IPS-18a (cell line): ENCODE data around the gene HACD3.
"Not testable (repeated sequence)": the region's sequence is repeated elsewhere in the genome, so short reads cannot be mapped to it uniquely, and the experiment has no call there.

Experiments
- H3K27ac ChIP-seq: one replicate; pipeline ENCODE4 v1.5.1; 2013; ENCODE audit warnings: low read length
- H3K27me3 ChIP-seq: one replicate; pipeline ENCODE4 v1.6.1; 2013; ENCODE audit warnings: mild to moderate bottlenecking, low read length; ENCODE audit not compliant: control insufficient read depth, insufficient read depth
- H3K36me3 ChIP-seq: one replicate; pipeline ENCODE4 v1.6.1; 2013; ENCODE audit warnings: low read depth, low read length; ENCODE audit not compliant: control insufficient read depth
- H3K4me1 ChIP-seq: one replicate; pipeline ENCODE4 v1.6.1; 2013; ENCODE audit warnings: low read depth, low read length; ENCODE audit not compliant: control insufficient read depth
- H3K4me3 ChIP-seq: one replicate; pipeline ENCODE4 v1.5.1; 2013; ENCODE audit warnings: low read length
- H3K9ac ChIP-seq: one replicate; pipeline ENCODE4 v1.6.1; 2013; ENCODE audit warnings: mild to moderate bottlenecking, low read length, moderate library complexity
- H3K9me3 ChIP-seq: one replicate; pipeline ENCODE4 v1.6.1; 2013; ENCODE audit warnings: low read depth, low read length; ENCODE audit not compliant: control insufficient read depth

The HACD3 gene

GRCh38 chr15:65525622-65526021 lies 4.6 kb upstream of the HACD3 start:
- Histone ChIP-seq H3K9ac (no peak overlapping the region), H3K27me3 (no peaks in the 10 kb centered on the region), H3K4me3 (no peak overlapping the region), H3K36me3 (no peaks in the 10 kb centered on the region), H3K4me1 (peaks cover 4% of the 10 kb centered on the region), H3K9me3 (no peaks in the 10 kb centered on the region), H3K27ac (no peak overlapping the region)

GRCh38 chr15:65528461-65529060 lies 1.7 kb upstream of the HACD3 start:
- peaks cover 21% of the 10 kb centered on the region for H3K4me1 ChIP-seq
- H3K9me3 ChIP-seq: no peaks in the 10 kb centered on the region
- H3K27me3 ChIP-seq: no peaks in the 10 kb centered on the region
- no peaks in the 10 kb centered on the region for H3K36me3 ChIP-seq
- H3K9ac ChIP-seq: no peak overlapping the region
- H3K27ac ChIP-seq: no peak overlapping the region
- no peak overlapping the region for H3K4me3 ChIP-seq

GRCh38 chr15:65529762-65530317 lies 423 bp upstream of the HACD3 start:
- Histone ChIP-seq H3K27me3 (no peaks in the 10 kb centered on the region), H3K4me1 (peaks cover 21% of the 10 kb centered on the region), H3K4me3 (peak overlapping the region; percentile 86), H3K9me3 (no peaks in the 10 kb centered on the region), H3K27ac (peak overlapping the region; percentile 57), H3K9ac (peak overlapping the region; percentile 98), H3K36me3 (no peaks in the 10 kb centered on the region)

GRCh38 chr15:65532738-65533051 lies 2.4 kb downstream of the HACD3 start:
- Histone ChIP-seq H3K9ac (peak overlapping the region; percentile 2), H3K27ac (no peak overlapping the region)

GRCh38 chr15:65533057-65533756 lies 2.9 kb downstream of the HACD3 start:
- H3K27me3 ChIP-seq: no peaks in the 10 kb centered on the region
- no peaks in the 10 kb centered on the region for H3K9me3 ChIP-seq
- H3K4me1 ChIP-seq: peaks cover 21% of the 10 kb centered on the region
- peak overlapping the region; percentile 2 for H3K9ac ChIP-seq
- peak overlapping the region; percentile 21 for H3K4me3 ChIP-seq
- no peak overlapping the region for H3K27ac ChIP-seq
- H3K36me3 ChIP-seq: no peaks in the 10 kb centered on the region

More at GRCh38 chr15:65532738-65533051, 2.4 kb downstream of the HACD3 start:
- Histone ChIP-seq H3K4me3 (peak overlapping the region; percentile 21), H3K4me1 (peaks cover 21% of the 10 kb centered on the region), H3K36me3 (no peaks in the 10 kb centered on the region), H3K9me3 (no peaks in the 10 kb centered on the region), H3K27me3 (no peaks in the 10 kb centered on the region)

GRCh38 chr15:65535192-65535591 lies 4.9 kb downstream of the HACD3 start:
- peaks cover 17% of the 10 kb centered on the region for H3K4me1 ChIP-seq
- H3K27ac ChIP-seq: no peak overlapping the region
- no peaks in the 10 kb centered on the region for H3K36me3 ChIP-seq
- no peak overlapping the region for H3K9ac ChIP-seq
- H3K4me3 ChIP-seq: no peak overlapping the region
- H3K27me3 ChIP-seq: no peaks in the 10 kb centered on the region
- no peaks in the 10 kb centered on the region for H3K9me3 ChIP-seq

GRCh38 chr15:65540314-65540713 lies 10.1 kb downstream of the HACD3 start:
- H3K27me3 ChIP-seq: no peaks in the 10 kb centered on the region
- no peaks in the 10 kb centered on the region for H3K36me3 ChIP-seq
- no peak overlapping the region for H3K9ac ChIP-seq

GRCh38 chr15:65541231-65541820 lies 11.1 kb downstream of the HACD3 start:
- Histone ChIP-seq H3K4me3 (no peak overlapping the region), H3K27ac (no peak overlapping the region), H3K36me3 (no peaks in the 10 kb centered on the region), H3K9ac (no peak overlapping the region), H3K27me3 (no peaks in the 10 kb centered on the region), H3K9me3 (no peaks in the 10 kb centered on the region), H3K4me1 (no peaks in the 10 kb centered on the region)

More at GRCh38 chr15:65540314-65540713, 10.1 kb downstream of the HACD3 start:
- H3K4me1 ChIP-seq: no peaks in the 10 kb centered on the region
- H3K9me3 ChIP-seq: no peaks in the 10 kb centered on the region
- no peak overlapping the region for H3K27ac ChIP-seq
- no peak overlapping the region for H3K4me3 ChIP-seq

GRCh38 chr15:65547841-65548240 lies 17.6 kb downstream of the HACD3 start:
- Histone ChIP-seq H3K27ac (no peak overlapping the region), H3K27me3 (no peaks in the 10 kb centered on the region), H3K4me1 (peaks cover 6% of the 10 kb centered on the region), H3K9ac (no peak overlapping the region), H3K36me3 (no peaks in the 10 kb centered on the region), H3K9me3 (no peaks in the 10 kb centered on the region), H3K4me3 (no peak overlapping the region)

- H3K4me3 ChIP-seq, H3K9me3 ChIP-seq, H3K36me3 ChIP-seq, H3K4me1 ChIP-seq, H3K9ac ChIP-seq, H3K27ac ChIP-seq, H3K27me3 ChIP-seq: not testable (repeated sequence)
Observed at GRCh38 chr15:65549288-65549687, 19.0 kb downstream of the HACD3 start.

GRCh38 chr15:65550681-65551098 lies 20.4 kb downstream of the HACD3 start:
- no peak overlapping the region for H3K27ac ChIP-seq
- peaks cover 6% of the 10 kb centered on the region for H3K4me1 ChIP-seq
- no peaks in the 10 kb centered on the region for H3K27me3 ChIP-seq
- peaks cover 13% of the 10 kb centered on the region for H3K36me3 ChIP-seq
- H3K4me3 ChIP-seq: no peak overlapping the region
- H3K9ac ChIP-seq: no peak overlapping the region
- no peaks in the 10 kb centered on the region for H3K9me3 ChIP-seq
